Left renal pelvis (tissue), 4 donors: ENCODE measurements around the gene INCA1. TPM values are rescaled to one million over a fixed set of nuclear protein-coding genes. Genes with fewer than 3 reads are reported as not detected.

Source experiments
- DNase-seq, 4 donors: peaks; one replicate each; pipeline ENCODE4 v3.0.0-alpha.2; 2013; ENCODE audit warnings: low read depth in 4 of 4, low spot score in 3 of 4
- polyA plus RNA-seq, 4 donors: library from polyadenylated mRNA; unstranded; fragments of 120-200 nt; gene quantifications; one replicate each; pipeline ENCODE4 v1.2.1, GENCODE V29; 2013; ENCODE audit not compliant: insufficient read length in 4 of 4

INCA1 gene
- polyA plus RNA-seq, 4 donors: 6.9 to 9.3 (median 7.4) TPM

DNA sequence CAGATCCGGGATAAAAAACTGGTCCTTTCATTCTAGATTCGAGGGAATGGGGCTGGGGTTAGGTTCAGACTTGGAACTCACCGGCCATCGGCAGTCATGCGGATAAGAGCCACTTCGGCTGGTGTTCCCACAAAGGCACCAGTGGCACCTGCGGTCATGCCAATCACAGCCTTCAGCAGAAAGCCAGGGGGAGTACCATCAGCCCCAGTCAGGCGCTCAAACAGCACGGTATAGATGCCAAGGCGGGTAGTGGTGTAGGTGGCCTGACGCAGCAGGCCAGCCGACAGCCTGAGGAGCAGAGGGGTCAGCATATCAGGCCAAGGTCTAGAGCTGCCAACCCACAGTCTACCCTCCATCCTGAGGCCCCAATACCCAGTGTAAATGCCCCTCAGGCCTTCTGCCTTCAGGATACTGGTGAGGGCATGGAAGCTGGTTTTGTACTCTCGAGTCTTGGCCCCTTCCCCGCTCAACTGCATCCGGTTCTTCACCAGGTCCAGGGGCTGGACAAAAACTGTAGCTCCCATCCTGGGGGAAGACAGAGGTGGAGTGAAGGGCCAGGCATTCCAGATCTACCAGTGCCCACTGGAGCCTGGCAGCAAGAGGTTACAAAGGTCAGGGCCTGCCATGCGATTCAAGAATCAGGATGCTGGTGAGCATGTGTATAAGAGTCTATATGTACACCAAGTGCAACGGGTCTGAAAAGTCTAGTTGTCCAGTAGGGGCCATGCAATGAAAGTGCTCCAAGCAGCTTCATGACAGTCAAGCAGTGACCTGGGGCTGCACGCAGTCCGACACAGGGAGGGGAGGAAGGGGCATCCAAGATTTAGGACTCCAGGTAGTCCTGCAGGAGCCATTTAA, 58.4 kb downstream of the INCA1 start:
- DNase-seq: no peak

Other genes with a start within 250 kb of the INCA1 start
- gene TM4SF5, start 225.6 kb downstream of the INCA1 start, polyA plus RNA-seq: 1 to 10 TPM in 2 of 4 donors, under 1 TPM in 2; 0.31 to 2.9 (median 1.5) TPM
- gene VMO1, start 211.2 kb downstream of the INCA1 start, polyA plus RNA-seq: 1 to 10 TPM in 1 of 4 donors, under 1 TPM in 3; 0.41 to 1.2 (median 0.59) TPM
- gene GLTPD2, start 208.6 kb downstream of the INCA1 start, polyA plus RNA-seq: 1 to 10 TPM in 3 of 4 donors, under 1 TPM in 1; 0.90 to 9.4 (median 3.5) TPM
- 100 to 1,000 TPM in 3 of 4 donors, 10 to 100 TPM in 1; 82.5 to 125 (median 120) TPM for gene PSMB6, start 201.4 kb downstream of the INCA1 start, polyA plus RNA-seq
- gene PLD2, start 190.4 kb downstream of the INCA1 start, polyA plus RNA-seq: 10 to 100 TPM; 31.9 to 48.7 (median 41.6) TPM
- gene MINK1, start 164.2 kb downstream of the INCA1 start, polyA plus RNA-seq: 10 to 100 TPM; 49.3 to 75.6 (median 59.3) TPM
- 1 to 10 TPM; 1.3 to 2.8 (median 1.9) TPM for gene C17orf107, start 98.0 kb downstream of the INCA1 start, polyA plus RNA-seq
- gene CHRNE, start 94.4 kb downstream of the INCA1 start, polyA plus RNA-seq: 1 to 10 TPM; 1.4 to 2.0 (median 1.7) TPM
- 1 to 10 TPM in 3 of 4 donors, under 1 TPM in 1; 0.83 to 3.4 (median 1.8) TPM for gene GP1BA, start 65.2 kb downstream of the INCA1 start, polyA plus RNA-seq
- 10 to 100 TPM; 40.5 to 90.1 (median 72.7) TPM for gene SLC25A11, start 57.5 kb downstream of the INCA1 start, polyA plus RNA-seq
- gene RNF167, start 57.3 kb downstream of the INCA1 start, polyA plus RNA-seq: 100 to 1,000 TPM; 106 to 135 (median 129) TPM
- 100 to 1,000 TPM; 274 to 467 (median 346) TPM for gene PFN1, start 49.0 kb downstream of the INCA1 start, polyA plus RNA-seq
- 10 to 100 TPM; 14.8 to 30.0 (median 18.8) TPM for gene ENO3, start 46.4 kb downstream of the INCA1 start, polyA plus RNA-seq
- 100 to 1,000 TPM in 1 of 4 donors, 10 to 100 TPM in 3; 86.4 to 100 (median 92.0) TPM for gene SPAG7, start 29.7 kb downstream of the INCA1 start, polyA plus RNA-seq
- gene CAMTA2, start 9.8 kb downstream of the INCA1 start, polyA plus RNA-seq: 10 to 100 TPM; 19.3 to 34.2 (median 26.6) TPM
- gene KIF1C, start 428 bp upstream of the INCA1 start, polyA plus RNA-seq: 10 to 100 TPM; 69.8 to 89.3 (median 82.2) TPM
- under 1 TPM; 0.05 to 0.35 (median 0.15) TPM for gene SLC52A1, start 37.9 kb upstream of the INCA1 start, polyA plus RNA-seq
- 10 to 100 TPM in 3 of 4 donors, 1 to 10 TPM in 1; 9.9 to 15.8 (median 14.4) TPM for gene ZFP3, start 80.9 kb upstream of the INCA1 start, polyA plus RNA-seq
- gene ZNF232, start 114.4 kb upstream of the INCA1 start, polyA plus RNA-seq: 10 to 100 TPM; 14.2 to 41.1 (median 22.0) TPM
- gene USP6, start 118.5 kb upstream of the INCA1 start, polyA plus RNA-seq: 10 to 100 TPM in 1 of 4 donors, 1 to 10 TPM in 3; 1.9 to 12.2 (median 4.0) TPM
- gene ZNF594, start 194.3 kb upstream of the INCA1 start, polyA plus RNA-seq: 10 to 100 TPM; 14.6 to 26.3 (median 21.8) TPM
- 1 to 10 TPM; 1.4 to 2.0 (median 1.8) TPM for gene SCIMP, start 237.3 kb upstream of the INCA1 start, polyA plus RNA-seq